ENCODE measurements around the gene PREB. TPM values are rescaled to one million over a fixed set of nuclear protein-coding genes. Genes with fewer than 3 reads are reported as not detected.

Gene PREB
- total and polyA plus RNA-seq, 2 of the 13 experiments (the other 11 are each of a cell fraction or from before 2014, with no cell fraction given) = 112 to 192 TPM

DNA sequence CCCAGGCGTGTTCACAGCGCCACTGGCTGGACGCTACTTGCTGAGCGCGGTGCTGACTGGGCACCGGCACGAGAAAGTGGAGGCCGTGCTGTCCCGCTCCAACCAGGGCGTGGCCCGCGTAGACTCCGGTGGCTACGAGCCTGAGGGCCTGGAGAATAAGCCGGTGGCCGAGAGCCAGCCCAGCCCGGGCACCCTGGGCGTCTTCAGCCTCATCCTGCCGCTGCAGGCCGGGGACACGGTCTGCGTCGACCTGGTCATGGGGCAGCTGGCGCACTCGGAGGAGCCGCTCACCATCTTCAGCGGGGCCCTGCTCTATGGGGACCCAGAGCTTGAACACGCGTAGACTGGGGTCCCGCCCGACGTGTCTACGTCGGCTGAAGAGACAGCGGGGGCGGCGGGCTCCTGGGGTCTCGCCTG, 48.8 kb downstream of the PREB start (continued):
- TF ChIP-seq STAG1 (CRISPR knock-in tag; IDR thresholded peaks at IDR 0.05) (peak; percentile 71), ZBTB7B (CRISPR knock-in tag; IDR thresholded peaks at IDR 0.05) (peak; percentile 60; the same call in 1 of the 2 replicates), CBX1 (IDR thresholded peaks at IDR 0.05; ENCODE audit: low read depth) (no peak), MEIS2 (CRISPR knock-in tag; IDR thresholded peaks at IDR 0.05) (no peak), ZNF850 (CRISPR knock-in tag; conservative IDR thresholded peaks at IDR 0.05) (no peak), ZNF329 (CRISPR knock-in tag; IDR thresholded peaks at IDR 0.05; ENCODE audit: low read depth) (no peak), SKIL (CRISPR knock-in tag; IDR thresholded peaks at IDR 0.05; ENCODE audit: borderline replicate concordance) (no peak), TSC22D2 (CRISPR knock-in tag; IDR thresholded peaks at IDR 0.05; ENCODE audit: borderline replicate concordance) (no peak), CEBPG (CRISPR knock-in tag; IDR thresholded peaks at IDR 0.05) (no peak), RARG (CRISPR knock-in tag; IDR thresholded peaks at IDR 0.05; ENCODE audit: low read depth) (no peak), ZNF224 (CRISPR knock-in tag; IDR thresholded peaks at IDR 0.05) (no peak), IKZF4 (CRISPR knock-in tag; IDR thresholded peaks at IDR 0.05; ENCODE audit: borderline replicate concordance, low read depth, not compliant biosample characterization) (no peak), ZMYM3 (CRISPR knock-in tag; IDR thresholded peaks at IDR 0.05) (peak; percentile 34; the same call in 1 of the 2 replicates), NR2F6 (IDR thresholded peaks at IDR 0.05) (no peak), NR2F6 (CRISPR knock-in tag; IDR thresholded peaks at IDR 0.05) (no peak), ZNF362 (CRISPR knock-in tag; IDR thresholded peaks at IDR 0.05; ENCODE audit: borderline replicate concordance) (no peak), SOX5 (CRISPR knock-in tag; IDR thresholded peaks at IDR 0.05; ENCODE audit: borderline replicate concordance) (no peak), ZNF33B (CRISPR knock-in tag; IDR thresholded peaks at IDR 0.05) (no peak)
- TF ChIP-seq, protein P1, sequence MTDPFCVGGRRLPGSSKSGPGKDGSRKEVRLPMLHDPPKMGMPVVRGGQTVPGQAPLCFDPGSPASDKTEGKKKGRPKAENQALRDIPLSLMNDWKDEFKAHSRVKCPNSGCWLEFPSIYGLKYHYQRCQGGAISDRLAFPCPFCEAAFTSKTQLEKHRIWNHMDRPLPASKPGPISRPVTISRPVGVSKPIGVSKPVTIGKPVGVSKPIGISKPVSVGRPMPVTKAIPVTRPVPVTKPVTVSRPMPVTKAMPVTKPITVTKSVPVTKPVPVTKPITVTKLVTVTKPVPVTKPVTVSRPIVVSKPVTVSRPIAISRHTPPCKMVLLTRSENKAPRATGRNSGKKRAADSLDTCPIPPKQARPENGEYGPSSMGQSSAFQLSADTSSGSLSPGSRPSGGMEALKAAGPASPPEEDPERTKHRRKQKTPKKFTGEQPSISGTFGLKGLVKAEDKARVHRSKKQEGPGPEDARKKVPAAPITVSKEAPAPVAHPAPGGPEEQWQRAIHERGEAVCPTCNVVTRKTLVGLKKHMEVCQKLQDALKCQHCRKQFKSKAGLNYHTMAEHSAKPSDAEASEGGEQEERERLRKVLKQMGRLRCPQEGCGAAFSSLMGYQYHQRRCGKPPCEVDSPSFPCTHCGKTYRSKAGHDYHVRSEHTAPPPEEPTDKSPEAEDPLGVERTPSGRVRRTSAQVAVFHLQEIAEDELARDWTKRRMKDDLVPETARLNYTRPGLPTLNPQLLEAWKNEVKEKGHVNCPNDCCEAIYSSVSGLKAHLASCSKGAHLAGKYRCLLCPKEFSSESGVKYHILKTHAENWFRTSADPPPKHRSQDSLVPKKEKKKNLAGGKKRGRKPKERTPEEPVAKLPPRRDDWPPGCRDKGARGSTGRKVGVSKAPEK (CRISPR knock-in tag; IDR thresholded peaks at IDR 0.05; ENCODE audit: borderline replicate concordance) = no peak
- TF ChIP-seq, protein P2, sequence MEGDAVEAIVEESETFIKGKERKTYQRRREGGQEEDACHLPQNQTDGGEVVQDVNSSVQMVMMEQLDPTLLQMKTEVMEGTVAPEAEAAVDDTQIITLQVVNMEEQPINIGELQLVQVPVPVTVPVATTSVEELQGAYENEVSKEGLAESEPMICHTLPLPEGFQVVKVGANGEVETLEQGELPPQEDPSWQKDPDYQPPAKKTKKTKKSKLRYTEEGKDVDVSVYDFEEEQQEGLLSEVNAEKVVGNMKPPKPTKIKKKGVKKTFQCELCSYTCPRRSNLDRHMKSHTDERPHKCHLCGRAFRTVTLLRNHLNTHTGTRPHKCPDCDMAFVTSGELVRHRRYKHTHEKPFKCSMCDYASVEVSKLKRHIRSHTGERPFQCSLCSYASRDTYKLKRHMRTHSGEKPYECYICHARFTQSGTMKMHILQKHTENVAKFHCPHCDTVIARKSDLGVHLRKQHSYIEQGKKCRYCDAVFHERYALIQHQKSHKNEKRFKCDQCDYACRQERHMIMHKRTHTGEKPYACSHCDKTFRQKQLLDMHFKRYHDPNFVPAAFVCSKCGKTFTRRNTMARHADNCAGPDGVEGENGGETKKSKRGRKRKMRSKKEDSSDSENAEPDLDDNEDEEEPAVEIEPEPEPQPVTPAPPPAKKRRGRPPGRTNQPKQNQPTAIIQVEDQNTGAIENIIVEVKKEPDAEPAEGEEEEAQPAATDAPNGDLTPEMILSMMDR (CRISPR knock-in tag; IDR thresholded peaks at IDR 0.05) = peak; percentile 86

All from HepG2 (cell line).